GM19240 (cell line): ENCODE data around the gene HSD17B11.
"Not testable (repeated sequence)": the region's sequence is repeated elsewhere in the genome, so short reads cannot be mapped to it uniquely, and the experiment has no call there.

Experiments
- DNase-seq: peaks from one replicate; pipeline ENCODE4 v3.0.0; 2011; ENCODE audit warnings: low spot score; ENCODE audit not compliant: insufficient read length

The HSD17B11 gene

GRCh38 chr4:87405211-87405820, 14.3 kb upstream of the HSD17B11 start:
- DNase-seq: no peak

GRCh38 chr4:87403732-87404131, 12.7 kb upstream of the HSD17B11 start:
- not testable (repeated sequence) for DNase-seq

- no peak for DNase-seq
Measured at GRCh38 chr4:87399954-87400353, 9.0 kb upstream of the HSD17B11 start.

- no peak for DNase-seq
Measured at GRCh38 chr4:87399148-87399547, 8.2 kb upstream of the HSD17B11 start.

GRCh38 chr4:87395851-87396250, 4.9 kb upstream of the HSD17B11 start:
- DNase-seq: not testable (repeated sequence)

- DNase-seq: not testable (repeated sequence)
Measured at GRCh38 chr4:87395073-87395472, 4.1 kb upstream of the HSD17B11 start.

- DNase-seq: no peak
Measured at GRCh38 chr4:87392183-87392582, 1.2 kb upstream of the HSD17B11 start.

- no peak for DNase-seq
Measured at GRCh38 chr4:87391576-87392054, 627 bp upstream of the HSD17B11 start.

- no peak for DNase-seq
Measured at GRCh38 chr4:87390551-87390890, 467 bp downstream of the HSD17B11 start.

GRCh38 chr4:87390055-87390454, 933 bp downstream of the HSD17B11 start:
- not testable (repeated sequence) for DNase-seq

GRCh38 chr4:87388901-87389300, 2.1 kb downstream of the HSD17B11 start:
- DNase-seq: no peak

GRCh38 chr4:87387237-87387636, 3.8 kb downstream of the HSD17B11 start:
- no peak for DNase-seq

GRCh38 chr4:87384466-87385132, 6.4 kb downstream of the HSD17B11 start:
- not testable (repeated sequence) for DNase-seq

- no peak for DNase-seq
Measured at GRCh38 chr4:87382931-87383330, 8.1 kb downstream of the HSD17B11 start.

- DNase-seq: no peak
Measured at GRCh38 chr4:87382116-87382515, 8.9 kb downstream of the HSD17B11 start.

- DNase-seq: no peak
Measured at GRCh38 chr4:87377816-87378215, 13.2 kb downstream of the HSD17B11 start.

- DNase-seq: no peak
Measured at GRCh38 chr4:87375719-87376291, 15.2 kb downstream of the HSD17B11 start.

GRCh38 chr4:87370068-87370467, 20.9 kb downstream of the HSD17B11 start:
- no peak for DNase-seq

- no peak for DNase-seq
Measured at GRCh38 chr4:87366521-87367162, 24.3 kb downstream of the HSD17B11 start.

GRCh38 chr4:87365348-87365747, 25.6 kb downstream of the HSD17B11 start:
- DNase-seq: no peak

- DNase-seq: no peak
Measured at GRCh38 chr4:87363552-87363951, 27.4 kb downstream of the HSD17B11 start.

GRCh38 chr4:87360338-87360935, 30.6 kb downstream of the HSD17B11 start:
- DNase-seq: no peak
